ENCODE results near the gene CSNK1A1L.
"Not testable (repeated sequence)": the region's sequence is repeated elsewhere in the genome, so short reads cannot be mapped to it uniquely, and the experiment has no call there.

The CSNK1A1L gene

GRCh38 chr13:37058910-37059847 lies 46.3 kb downstream of the CSNK1A1L start, which contains the start of gene SUPT20H:
Gene SUPT20H (minus strand): TSS chr13:37059688. CDS start chr13:37051490, 8,198 bp downstream.
- peak; percentile 39 to 94 (median 87) for DNase-seq

DNA sequence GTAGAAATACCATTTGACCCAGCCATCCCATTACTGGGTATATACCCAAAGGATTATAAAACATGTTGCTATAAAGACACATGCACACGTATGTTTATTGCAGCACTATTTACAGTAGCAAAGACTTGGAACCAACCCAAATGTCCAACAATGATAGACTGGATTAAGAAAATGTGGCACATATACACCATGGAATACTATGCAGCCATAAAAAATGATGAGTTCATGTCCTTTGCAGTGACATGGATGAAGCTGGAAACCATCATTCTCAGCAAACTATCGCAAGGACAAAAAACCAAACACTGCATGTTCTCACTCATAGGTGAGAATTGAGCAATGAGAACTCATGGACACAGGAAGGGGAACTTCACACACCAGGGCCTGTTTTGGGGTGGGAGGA lies 49.2 kb downstream of the CSNK1A1L start:
- DNase-seq: not testable (repeated sequence)

Measured in nucleus accumbens (tissue), 56 donors.